Measurements from ENCODE around the gene LRRC66. TPM values are rescaled to one million over a fixed set of nuclear protein-coding genes. Genes with fewer than 3 reads are reported as not detected.

LRRC66 gene
- total RNA-seq, 2 experiments from 2014 or later, result 0.09 TPM; not detected in 1

DNA sequence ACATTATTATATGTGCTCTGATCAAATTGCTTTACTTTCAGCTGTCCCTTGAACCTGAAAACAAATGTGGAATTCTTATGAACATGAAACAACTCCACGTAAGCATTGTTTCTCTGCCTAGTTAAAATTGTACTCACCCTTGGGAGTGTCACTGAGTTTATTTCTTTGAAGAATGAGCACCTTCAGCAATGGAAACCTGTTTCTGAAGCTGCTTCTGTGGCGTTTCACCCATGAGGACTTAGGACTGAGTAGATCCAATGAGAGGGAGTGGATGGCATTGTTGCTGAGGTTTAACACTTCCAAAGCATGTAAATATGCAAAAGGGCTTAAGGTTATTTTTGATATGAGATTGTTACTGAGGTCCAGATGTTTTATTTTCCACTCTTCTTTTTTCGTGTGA, 3.2 kb downstream of the LRRC66 start:
- H3K9me3 Mint-ChIP-seq, result no peaks in the 10 kb centered on the region
- no peaks in the 10 kb centered on the region for H3K27me3 Mint-ChIP-seq
- H3K27ac Mint-ChIP-seq, result no peak overlapping the region
- TF ChIP-seq, protein P1, sequence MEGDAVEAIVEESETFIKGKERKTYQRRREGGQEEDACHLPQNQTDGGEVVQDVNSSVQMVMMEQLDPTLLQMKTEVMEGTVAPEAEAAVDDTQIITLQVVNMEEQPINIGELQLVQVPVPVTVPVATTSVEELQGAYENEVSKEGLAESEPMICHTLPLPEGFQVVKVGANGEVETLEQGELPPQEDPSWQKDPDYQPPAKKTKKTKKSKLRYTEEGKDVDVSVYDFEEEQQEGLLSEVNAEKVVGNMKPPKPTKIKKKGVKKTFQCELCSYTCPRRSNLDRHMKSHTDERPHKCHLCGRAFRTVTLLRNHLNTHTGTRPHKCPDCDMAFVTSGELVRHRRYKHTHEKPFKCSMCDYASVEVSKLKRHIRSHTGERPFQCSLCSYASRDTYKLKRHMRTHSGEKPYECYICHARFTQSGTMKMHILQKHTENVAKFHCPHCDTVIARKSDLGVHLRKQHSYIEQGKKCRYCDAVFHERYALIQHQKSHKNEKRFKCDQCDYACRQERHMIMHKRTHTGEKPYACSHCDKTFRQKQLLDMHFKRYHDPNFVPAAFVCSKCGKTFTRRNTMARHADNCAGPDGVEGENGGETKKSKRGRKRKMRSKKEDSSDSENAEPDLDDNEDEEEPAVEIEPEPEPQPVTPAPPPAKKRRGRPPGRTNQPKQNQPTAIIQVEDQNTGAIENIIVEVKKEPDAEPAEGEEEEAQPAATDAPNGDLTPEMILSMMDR (IDR thresholded peaks at IDR 0.05), result no peak
- no peaks in the 10 kb centered on the region for H3K36me3 Mint-ChIP-seq (ENCODE audit: low read depth)
- no peak for ATAC-seq
- H3K4me1 Mint-ChIP-seq (ENCODE audit: low read depth), result no peaks in the 10 kb centered on the region
- intact Hi-C loops (cut with micrococcal nuclease), result no loop called here
- CTCF ChIA-PET, result no interaction called here
- POLR2A ChIA-PET, result no interaction called here
- no peak overlapping the region for H3K4me3 Mint-ChIP-seq
- DNase-seq, result no peak

- Mint-ChIP-seq H3K27me3 (no peaks in the 10 kb centered on the region), H3K36me3 (ENCODE audit: low read depth) (no peaks in the 10 kb centered on the region), H3K4me1 (ENCODE audit: low read depth) (no peaks in the 10 kb centered on the region), H3K9me3 (no peaks in the 10 kb centered on the region), H3K27ac (no peak overlapping the region), H3K4me3 (no peak overlapping the region)
- TF ChIP-seq, protein P1 (IDR thresholded peaks at IDR 0.05), result no peak
- ATAC-seq, result no peak
- intact Hi-C loops (cut with micrococcal nuclease), result no loop called here
- no peak for DNase-seq
- CTCF ChIA-PET, result no interaction called here
- POLR2A ChIA-PET, result no interaction called here
Measured at GRCh38 chr4:52015366-52015765, 4.8 kb downstream of the LRRC66 start.

DNA sequence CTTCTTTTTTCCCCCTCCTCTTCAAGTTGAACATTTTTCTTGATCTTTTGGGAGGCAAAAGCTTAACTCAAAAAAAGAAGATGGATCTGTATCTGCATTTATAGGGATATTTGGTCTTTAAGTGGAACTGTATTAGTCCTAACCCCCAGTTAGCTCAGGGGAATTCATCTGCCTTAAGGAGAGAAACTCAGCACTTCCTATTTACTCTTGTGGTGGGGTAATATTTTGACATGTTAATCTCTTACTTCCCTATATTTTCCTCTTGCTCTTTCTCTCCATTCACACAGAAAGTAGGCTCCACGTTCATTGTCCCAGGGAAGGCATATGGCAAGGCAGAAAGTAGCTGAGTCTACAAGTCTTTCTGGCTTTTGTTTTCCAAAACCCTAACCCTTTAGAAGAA, 5.3 kb downstream of the LRRC66 start:
- no peaks in the 10 kb centered on the region for H3K4me1 Mint-ChIP-seq (ENCODE audit: low read depth)
- H3K36me3 Mint-ChIP-seq (ENCODE audit: low read depth), result no peaks in the 10 kb centered on the region
- TF ChIP-seq, protein P1 (IDR thresholded peaks at IDR 0.05), result no peak

DNA sequence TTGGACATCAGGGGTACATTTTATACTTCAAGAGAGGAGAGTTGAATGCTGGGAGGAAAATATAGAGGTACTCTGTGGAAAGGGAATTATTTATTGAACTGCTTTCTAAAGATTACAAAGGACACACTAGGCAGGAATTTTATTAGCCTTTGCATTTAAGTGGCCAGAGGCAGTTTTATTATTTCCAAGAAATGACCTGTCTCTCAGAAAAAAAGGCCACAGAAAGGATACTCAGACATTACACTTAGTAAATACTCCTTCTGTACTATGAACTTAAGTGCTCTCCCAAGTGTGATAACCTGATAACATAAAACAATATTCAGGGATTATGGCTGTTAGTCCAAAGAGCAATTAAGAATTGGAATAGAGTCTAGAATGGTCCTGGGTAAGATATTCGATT, 7.5 kb downstream of the LRRC66 start:
- ChIA-PET POLR2A (no interaction called here), CTCF (no interaction called here)
- TF ChIP-seq, protein P1 (IDR thresholded peaks at IDR 0.05), result no peak
- DNase-seq (no peak), ATAC-seq (no peak)
- Mint-ChIP-seq H3K27me3 (no peaks in the 10 kb centered on the region), H3K36me3 (ENCODE audit: low read depth) (no peaks in the 10 kb centered on the region), H3K27ac (no peak overlapping the region), H3K4me3 (no peak overlapping the region), H3K9me3 (no peaks in the 10 kb centered on the region), H3K4me1 (ENCODE audit: low read depth) (no peaks in the 10 kb centered on the region)
- intact Hi-C loops (cut with micrococcal nuclease), result no loop called here

More for the DNA sequence above, 5.3 kb downstream of the LRRC66 start:
- DNase-seq (no peak), ATAC-seq (no peak)
- Mint-ChIP-seq H3K9me3 (no peaks in the 10 kb centered on the region), H3K27ac (no peak overlapping the region), H3K4me3 (no peak overlapping the region), H3K27me3 (no peaks in the 10 kb centered on the region)
- ChIA-PET POLR2A (no interaction called here), CTCF (no interaction called here)
- intact Hi-C loops (cut with micrococcal nuclease), result no loop called here

- ChIA-PET CTCF (no interaction called here), POLR2A (no interaction called here)
- H3K9me3 Mint-ChIP-seq, result no peaks in the 10 kb centered on the region
- H3K27me3 Mint-ChIP-seq, result no peaks in the 10 kb centered on the region
- DNase-seq (no peak), ATAC-seq (no peak)
- no peaks in the 10 kb centered on the region for H3K4me1 Mint-ChIP-seq (ENCODE audit: low read depth)
- TF ChIP-seq, protein P1 (IDR thresholded peaks at IDR 0.05), result no peak
- no peaks in the 10 kb centered on the region for H3K36me3 Mint-ChIP-seq (ENCODE audit: low read depth)
- no peak overlapping the region for H3K27ac Mint-ChIP-seq
- no peak overlapping the region for H3K4me3 Mint-ChIP-seq
- intact Hi-C loops (cut with micrococcal nuclease), result no loop called here
Measured at GRCh38 chr4:52010986-52011385, 9.2 kb downstream of the LRRC66 start.

All from activated CD8-positive, alpha-beta T cell treated with anti-CD3 and anti-CD28 coated beads for 36 hours (primary cell).